GM20000 (cell line): Measurements from ENCODE around the gene TCERG1L.

Experiments
- DNase-seq: peaks from one replicate; pipeline ENCODE4 v3.0.0; 2012; ENCODE audit warnings: low spot score
- TF ChIP-seq, protein P1 (sequence below): IDR thresholded peaks from 2 replicates; pipeline ENCODE4 v1.5.1; 2012; ENCODE audit warnings: mild to moderate bottlenecking, control low read depth; ENCODE audit errors: extremely low read depth, missing control alignments

TCERG1L gene

GRCh38 chr10:131231323-131231964 is 80.1 kb downstream of the TCERG1L start:
- TF ChIP-seq, protein P1, sequence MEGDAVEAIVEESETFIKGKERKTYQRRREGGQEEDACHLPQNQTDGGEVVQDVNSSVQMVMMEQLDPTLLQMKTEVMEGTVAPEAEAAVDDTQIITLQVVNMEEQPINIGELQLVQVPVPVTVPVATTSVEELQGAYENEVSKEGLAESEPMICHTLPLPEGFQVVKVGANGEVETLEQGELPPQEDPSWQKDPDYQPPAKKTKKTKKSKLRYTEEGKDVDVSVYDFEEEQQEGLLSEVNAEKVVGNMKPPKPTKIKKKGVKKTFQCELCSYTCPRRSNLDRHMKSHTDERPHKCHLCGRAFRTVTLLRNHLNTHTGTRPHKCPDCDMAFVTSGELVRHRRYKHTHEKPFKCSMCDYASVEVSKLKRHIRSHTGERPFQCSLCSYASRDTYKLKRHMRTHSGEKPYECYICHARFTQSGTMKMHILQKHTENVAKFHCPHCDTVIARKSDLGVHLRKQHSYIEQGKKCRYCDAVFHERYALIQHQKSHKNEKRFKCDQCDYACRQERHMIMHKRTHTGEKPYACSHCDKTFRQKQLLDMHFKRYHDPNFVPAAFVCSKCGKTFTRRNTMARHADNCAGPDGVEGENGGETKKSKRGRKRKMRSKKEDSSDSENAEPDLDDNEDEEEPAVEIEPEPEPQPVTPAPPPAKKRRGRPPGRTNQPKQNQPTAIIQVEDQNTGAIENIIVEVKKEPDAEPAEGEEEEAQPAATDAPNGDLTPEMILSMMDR, result no peak

GRCh38 chr10:131230641-131231322 is 80.7 kb downstream of the TCERG1L start:
- TF ChIP-seq, protein P1, result no peak
- DNase-seq, result no peak

More at GRCh38 chr10:131231323-131231964, 80.1 kb downstream of the TCERG1L start:
- no peak for DNase-seq

DNA sequence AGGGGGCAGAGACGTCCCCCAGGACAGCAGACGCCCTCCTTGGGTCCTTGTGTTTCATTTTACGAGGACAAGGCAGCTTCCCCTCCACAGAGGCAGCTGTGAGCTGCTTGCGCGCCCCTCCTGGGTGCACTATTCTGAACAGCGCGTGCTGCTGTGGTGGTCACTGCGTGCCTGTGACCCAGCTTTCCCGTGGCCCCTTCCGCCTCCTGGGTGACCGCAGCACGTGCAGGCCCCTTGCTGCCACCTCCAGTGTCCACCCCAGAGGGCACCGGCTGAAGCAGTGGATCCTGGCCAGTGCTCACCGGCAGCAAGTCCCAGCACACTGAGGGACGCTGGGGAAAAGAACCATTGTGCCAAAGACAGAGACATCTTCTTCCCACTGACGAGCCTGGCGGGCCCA is 81.4 kb downstream of the TCERG1L start:
- TF ChIP-seq, protein P1, result no peak
- DNase-seq, result no peak

DNA sequence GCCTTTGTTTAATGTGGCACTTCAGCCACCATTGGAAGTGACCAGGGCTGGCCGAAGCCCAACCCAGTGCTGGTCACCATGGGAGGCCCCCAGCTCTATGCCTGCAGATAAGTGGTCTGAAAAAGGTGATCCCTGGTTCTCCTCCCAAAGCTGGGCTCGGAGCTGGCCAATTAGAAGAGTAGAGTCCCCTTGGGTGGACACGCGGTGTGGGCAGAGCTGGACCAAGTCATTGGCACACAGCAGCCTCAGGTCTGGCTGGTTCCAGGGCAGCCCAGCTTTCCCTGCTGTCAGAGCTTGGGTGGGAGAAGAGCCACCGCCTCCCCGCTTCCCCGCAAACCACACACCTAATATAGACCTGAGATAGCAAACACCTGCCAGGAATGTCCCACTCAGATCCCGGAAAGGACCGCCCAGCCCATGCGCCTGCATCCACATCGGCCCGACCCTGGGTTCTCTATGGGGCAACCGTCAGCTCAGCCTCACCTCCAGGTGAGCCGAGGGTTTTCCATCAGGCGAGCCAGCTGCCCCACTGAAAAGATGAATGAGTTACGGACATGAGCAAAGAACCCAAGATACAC is 84.3 kb downstream of the TCERG1L start:
- DNase-seq, result no peak
- TF ChIP-seq, protein P1, result no peak

DNA sequence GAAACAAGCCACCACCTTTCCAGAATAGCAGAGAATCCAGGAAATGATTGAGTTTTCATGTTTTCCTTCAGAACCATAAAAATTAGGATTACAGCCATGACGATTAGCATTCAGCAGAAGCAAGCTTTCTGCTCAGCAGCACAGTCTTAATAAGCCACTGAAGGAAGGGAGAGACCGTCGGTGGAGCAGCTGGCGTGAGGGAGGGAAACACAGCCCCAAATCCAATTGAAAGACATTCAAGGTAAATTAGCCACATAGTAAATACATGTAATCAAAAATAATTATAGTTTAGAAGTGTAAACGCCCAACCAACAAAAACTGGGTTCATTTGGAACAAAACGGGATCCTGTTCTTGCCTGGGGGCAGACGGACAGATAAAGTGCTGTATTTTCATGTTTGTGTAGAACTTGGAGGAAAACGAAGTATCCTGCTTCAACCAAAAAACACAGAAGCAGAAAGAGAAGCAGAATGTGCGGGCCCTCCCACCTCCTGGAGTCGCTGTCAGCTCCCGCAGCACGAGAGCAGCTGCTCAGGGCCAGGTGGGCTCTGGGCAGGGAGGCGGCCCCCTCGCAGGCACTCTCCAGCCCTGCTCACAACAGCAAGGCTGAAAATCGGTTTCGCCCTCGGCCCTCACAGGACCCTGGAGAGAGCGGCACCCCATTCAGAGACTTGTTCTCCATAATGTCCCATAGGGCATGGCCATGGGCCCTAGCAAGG is 84.9 kb downstream of the TCERG1L start:
- TF ChIP-seq, protein P1, result no peak
- DNase-seq, result no peak

DNA sequence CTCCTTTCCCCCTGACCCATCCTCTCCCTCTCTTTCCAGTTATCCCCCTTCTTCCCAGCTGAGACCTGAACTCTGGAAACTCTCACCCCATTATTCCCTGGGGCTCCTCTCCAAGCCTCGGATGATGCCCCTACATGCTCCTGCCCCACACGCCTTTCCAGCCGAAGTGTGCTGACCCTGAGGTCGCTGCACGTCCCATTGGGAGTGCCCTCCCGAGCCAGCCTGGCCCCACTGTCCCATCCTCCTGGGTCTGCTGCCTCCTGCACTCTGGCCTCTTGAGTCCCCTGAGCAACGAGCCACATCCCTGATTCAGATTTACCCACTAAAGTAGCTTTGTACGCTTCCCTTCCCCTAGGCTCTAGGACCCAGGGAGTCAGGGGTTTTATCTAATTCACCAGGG is 87.4 kb downstream of the TCERG1L start:
- TF ChIP-seq, protein P1, result no peak
- DNase-seq, result no peak

DNA sequence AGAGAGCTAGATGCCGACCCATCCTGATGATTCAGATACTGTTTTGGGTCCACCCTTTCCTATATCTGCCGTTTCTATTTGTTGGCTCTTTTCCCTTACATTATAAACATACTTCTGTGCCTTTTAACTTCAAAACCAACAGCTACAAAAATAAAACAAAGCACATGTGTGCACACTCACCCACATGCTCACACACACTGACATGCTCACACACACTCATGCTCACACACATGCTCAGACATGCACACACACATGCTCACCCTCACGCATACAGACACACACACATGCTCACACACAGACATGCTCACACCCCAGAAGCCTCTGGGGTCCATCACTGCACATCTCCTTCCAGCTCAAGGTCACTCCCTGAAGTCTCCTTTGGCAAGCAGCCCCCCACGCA is 88.1 kb downstream of the TCERG1L start:
- DNase-seq, result no peak
- TF ChIP-seq, protein P1, result no peak
